HepG2 (cell line): ENCODE measurements around the gene KLF11. TPM values are rescaled to one million over a fixed set of nuclear protein-coding genes. Genes with fewer than 3 reads are reported as not detected.

Experiments used
- ATAC-seq: fragments of 200-7000 bp; cut with Tn5 transposase; 3 replicates; pipeline ENCODE4 v1.9.1; 2020; ENCODE audit warnings: mild to moderate bottlenecking, moderate library complexity
- Bru-seq: library from RNA; stranded (reverse); fragments of 400-500 nt; gene quantifications from one replicate; lab custom pipeline; 2021; lab: Mats Ljungman, UMichigan
- BruChase-seq, 2 experiments: library from RNA; stranded (reverse); fragments of 400-500 nt; gene quantifications; one replicate each; lab custom pipeline; 2021; lab: Mats Ljungman, UMichigan
- BruUV-seq: library from RNA; stranded (reverse); fragments of 400-500 nt; replicated peaks from 2 replicates; lab custom pipeline; 2021; lab: Mats Ljungman, UMichigan
- CTCF ChIA-PET: fragments of 300-600 bp; formaldehyde crosslinking; extraction: SDS; loops from one replicate; lab custom pipeline; 2021; ENCODE audit warnings: low total read pairs, inconsistent platforms, low intra/inter-chr PET ratio; lab: Yijun Ruan, JAX
- POLR2A ChIA-PET: fragments of 350-600 bp; sonication (Branson Sonifier 250); formaldehyde crosslinking; loops from one replicate; lab custom pipeline; 2020; ENCODE audit warnings: antibody characterized with exemption, inconsistent platforms; lab: Yijun Ruan, JAX
- DNase-seq: peaks from one replicate; pipeline ENCODE4 v3.0.0-alpha.2; 2015; ENCODE audit warnings: low spot score
- FAIRE-seq: peaks from 3 replicates; lab custom pipeline; 2011; peaks lifted over from hg19 to GRCh38; lab: Jason Lieb, UNC
- H2AFZ ChIP-seq: one replicate; pipeline ENCODE4 v1.6.1; 2011; ENCODE audit warnings: low read length, inconsistent platforms
- H3K27ac ChIP-seq: fragments of 300-600 bp; 3 replicates; pipeline ENCODE4 v1.8.0; 2011; ENCODE audit warnings: mixed run types, mild to moderate bottlenecking, mixed read lengths, low read length, inconsistent platforms; ENCODE audit not compliant: insufficient read depth; ENCODE audit errors: extremely low read length
- H3K27me3 ChIP-seq, 2 experiments: fragments of 200-600 bp in 1 of 2; 2 replicates in 1 of 2; 3 replicates in 1 of 2; pipeline versions ENCODE4 v1.6.0 to v1.8.0; 2011; ENCODE audit warnings: low read length in 2 of 2, mild to moderate bottlenecking in 2 of 2, moderate library complexity in 2 of 2, inconsistent platforms in 1 of 2; ENCODE audit not compliant: insufficient read depth in 2 of 2, control insufficient read depth in 1 of 2
- H3K36me3 ChIP-seq, 2 experiments: fragments of 200-600 bp in 1 of 2; replicated peaks in 1 of 2; 2 replicates in 1 of 2; 3 replicates in 1 of 2; pipeline versions ENCODE4 v1.5.1 to v1.8.0; 2011; ENCODE audit warnings: low read length in 2 of 2, inconsistent platforms in 1 of 2; ENCODE audit not compliant: insufficient read depth in 2 of 2, control insufficient read depth in 1 of 2
- H3K4me1 ChIP-seq: 2 replicates; pipeline ENCODE4 v1.5.1; 2012; ENCODE audit warnings: low read length, inconsistent platforms; ENCODE audit not compliant: insufficient read depth
- H3K4me2 ChIP-seq: 2 replicates; pipeline ENCODE4 v1.6.0; 2011; ENCODE audit warnings: low read depth, low read length, inconsistent platforms
- H3K4me3 ChIP-seq, 3 experiments: fragments of 200-600 bp in 1 of 3; sonication (generic), shearing (Covaris generic) in 1 of 3; replicated peaks in 1 of 3; 2 replicates each; pipeline ENCODE4 v1.5.1; 2011 to 2016; ENCODE audit warnings: low read length in 3 of 3, inconsistent platforms in 2 of 3, low read depth in 2 of 3, mild to moderate bottlenecking in 2 of 3, control low read depth in 1 of 3, mixed read lengths in 1 of 3; ENCODE audit not compliant: insufficient read depth in 1 of 3
- H3K79me2 ChIP-seq: one replicate; pipeline ENCODE4 v1.6.1; 2011; ENCODE audit warnings: low read length, inconsistent platforms; ENCODE audit not compliant: insufficient read depth
- H3K9ac ChIP-seq: 2 replicates; pipeline ENCODE4 v1.6.0; 2011; ENCODE audit warnings: mild to moderate bottlenecking, low read depth, low read length, inconsistent platforms; ENCODE audit not compliant: insufficient read depth
- H3K9me3 ChIP-seq: 2 replicates; pipeline ENCODE4 v1.5.1; 2012; ENCODE audit warnings: mild to moderate bottlenecking, low read length
- H4K20me1 ChIP-seq: 2 replicates; pipeline ENCODE4 v1.6.0; 2011; ENCODE audit warnings: inconsistent platforms, mild to moderate bottlenecking, low read length, moderate library complexity; ENCODE audit not compliant: insufficient read depth
- ARNT2 ChIP-seq: sonication (generic); formaldehyde crosslinking; IDR thresholded peaks from 2 replicates; pipeline ENCODE4 v1.8.0; 2022; ENCODE audit warnings: mild to moderate bottlenecking, low read depth, missing genetic modification reagents, moderate library complexity
- ELK4 ChIP-seq: sonication (generic); formaldehyde crosslinking; IDR thresholded peaks from 2 replicates; pipeline ENCODE4 v1.9.0; 2021; ENCODE audit warnings: missing genetic modification reagents, borderline replicate concordance
- EZH2 ChIP-seq: conservative IDR thresholded peaks from 2 replicates; pipeline ENCODE4 v1.6.1; 2012; ENCODE audit warnings: mild to moderate bottlenecking, low read depth, low read length, moderate library complexity
- HOXA3 ChIP-seq: sonication (generic); formaldehyde crosslinking; IDR thresholded peaks from 2 replicates; pipeline ENCODE4 v1.5.0; 2020; ENCODE audit warnings: missing genetic modification reagents
- IKZF4 ChIP-seq: sonication (generic); formaldehyde crosslinking; IDR thresholded peaks from 2 replicates; pipeline ENCODE4 v1.5.1; 2020; ENCODE audit warnings: borderline replicate concordance, mild to moderate bottlenecking, low read depth, missing genetic modification reagents; ENCODE audit errors: not compliant biosample characterization
- POGK ChIP-seq: sonication (generic); formaldehyde crosslinking; conservative IDR thresholded peaks from 2 replicates; pipeline ENCODE4 v1.8.0; 2022; ENCODE audit warnings: mild to moderate bottlenecking, moderate library complexity, missing genetic modification reagents
- PRDM4 ChIP-seq: sonication (generic); formaldehyde crosslinking; IDR thresholded peaks from 2 replicates; pipeline ENCODE4 v1.9.0; 2021; ENCODE audit warnings: missing genetic modification reagents, borderline replicate concordance
- ZBTB7A ChIP-seq: sonication (generic); formaldehyde crosslinking; IDR thresholded peaks from 2 replicates; pipeline ENCODE4 v1.8.0; 2022; ENCODE audit warnings: mild to moderate bottlenecking, missing genetic modification reagents
- ZNF263 ChIP-seq: sonication (generic); formaldehyde crosslinking; IDR thresholded peaks from 2 replicates; pipeline ENCODE4 v1.4.0; 2020; ENCODE audit warnings: missing genetic modification reagents
- ZNF382 ChIP-seq: sonication (generic); formaldehyde crosslinking; IDR thresholded peaks from 2 replicates; pipeline ENCODE4 v1.5.0; 2020; ENCODE audit warnings: missing genetic modification reagents, mild to moderate bottlenecking, borderline replicate concordance
- ZNF7 ChIP-seq: IDR thresholded peaks from 2 replicates; pipeline ENCODE4 v1.6.1; 2016; ENCODE audit warnings: missing biosample characterization, missing genetic modification reagents
- WGBS: methylation state at CpG from one replicate; pipeline ENCODE4 v1.1.6; 2017; ENCODE audit warnings: low lambda C conversion rate; 5-methylcytosine and 5-hydroxymethylcytosine counted together
- in situ Hi-C: cut with HindIII; loops from 2 replicates; pipeline ENCODE4 v1.10.0; 2017; ENCODE audit warnings: low pct_unique_long_range_greater_than_20kb; ENCODE audit not compliant: extremely low pct_ligation_motif_present
- intact Hi-C: fragments of 100-400 bp; cut with micrococcal nuclease; formaldehyde crosslinking; loops from one replicate; pipeline ENCODE4 v1.10.0; 2022; ENCODE audit not compliant: unreplicated experiment
- long read RNA-seq, 2 experiments: library from RNA in 1 of 2; library from polyadenylated mRNA in 1 of 2; stranded (forward) in 1 of 2; unstranded in 1 of 2; transcript quantifications; one replicate each; pipeline ENCODE4 v2.0.0, GENCODE V29; 2019 to 2022
- polyA minus RNA-seq, 3 experiments: library from RNA; depleted of rRNA, polyadenylated mRNA; stranded (reverse); fragments of >200 nt; gene quantifications; 2 replicates each; pipeline ENCODE4 v1.2.3, GENCODE V29; 2011; ENCODE audit warnings: low replicate concordance in 1 of 3
- polyA plus RNA-seq, 8 experiments: library from polyadenylated mRNA; depleted of rRNA in 3 of 8; stranded (reverse) in 7 of 8; unstranded in 1 of 8; fragments of >200 nt; fragmentation: Illumina TruSeq in 4 of 8; extraction: Trizol in 4 of 8; gene quantifications; 2 replicates each; pipeline versions ENCODE4 v1.2.1 to v1.2.3, GENCODE V29; 2011 to 2016; ENCODE audit warnings: low read depth in 4 of 8, missing spikeins in 1 of 8, mixed read lengths in 1 of 8; ENCODE audit not compliant: insufficient read depth in 1 of 8
- total RNA-seq, 5 experiments: library from RNA; depleted of rRNA; stranded (reverse); fragments of >200 nt; fragmentation: Illumina TruSeq; extraction: Trizol; gene quantifications; 2 replicates each; pipeline ENCODE4 v1.2.3, GENCODE V29; 2016; ENCODE audit warnings: low read depth in 1 of 5

The KLF11 gene
- total RNA-seq (2016; rRNA removed; fragmentation: Illumina TruSeq; extraction: Trizol), result 2.5 and 3.1 TPM in 2 replicates
- 0.53 and 0.71 TPM in 2 replicates for total RNA-seq (2016; cell fraction: cytosol; rRNA removed; fragmentation: Illumina TruSeq; extraction: Trizol; ENCODE audit: low read depth)
- total RNA-seq (2016; cell fraction: insoluble cytoplasmic fraction; rRNA removed; fragmentation: Illumina TruSeq; extraction: Trizol), result 2.6 and 2.9 TPM in 2 replicates
- 3.0 and 3.1 TPM in 2 replicates for total RNA-seq (2016; cell fraction: membrane; rRNA removed; fragmentation: Illumina TruSeq; extraction: Trizol)
- 2.7 and 3.1 TPM in 2 replicates for total RNA-seq (2016; cell fraction: nucleus; rRNA removed; fragmentation: Illumina TruSeq; extraction: Trizol)
- polyA plus RNA-seq (2011; rRNA removed), result 11.8 and 16.9 TPM in 2 replicates
- 5.0 and 9.2 TPM in 2 replicates for polyA plus RNA-seq (2011; cell fraction: cytosol; rRNA removed)
- polyA plus RNA-seq (2011; cell fraction: nucleus; rRNA removed), result 5.8 and 9.5 TPM in 2 replicates
- 8.7 and 11.2 TPM in 2 replicates for polyA plus RNA-seq (2012)
- 0.48 and 0.57 TPM in 2 replicates for polyA plus RNA-seq (2016; cell fraction: cytosol; fragmentation: Illumina TruSeq; extraction: Trizol; ENCODE audit: low read depth)
- polyA plus RNA-seq (2016; cell fraction: insoluble cytoplasmic fraction; fragmentation: Illumina TruSeq; extraction: Trizol; ENCODE audit: low read depth), result 2.9 and 3.2 TPM in 2 replicates
- 1.8 and 2.0 TPM in 2 replicates for polyA plus RNA-seq (2016; cell fraction: membrane; fragmentation: Illumina TruSeq; extraction: Trizol; ENCODE audit: low read depth)
- 4.8 and 5.6 TPM in 2 replicates for polyA plus RNA-seq (2016; cell fraction: nucleus; fragmentation: Illumina TruSeq; extraction: Trizol; ENCODE audit: insufficient read depth, low read depth)
- 22.9 and 78.5 TPM in 2 replicates for polyA minus RNA-seq (2011; rRNA and poly(A)+ RNA removed; ENCODE audit: low replicate concordance)
- polyA minus RNA-seq (2011; cell fraction: cytosol; rRNA and poly(A)+ RNA removed), result 5.3 and 10.4 TPM in 2 replicates
- 7.1 and 10.8 TPM in 2 replicates for polyA minus RNA-seq (2011; cell fraction: nucleus; rRNA and poly(A)+ RNA removed)
- Bru-seq, nascent RNA, result percentile 55 among the genes with signal in this experiment
- percentile 73 among the genes with signal in this experiment for BruChase-seq, experiment 1, labeled RNA remaining after a 6-hour chase
- BruChase-seq, experiment 2, labeled RNA remaining after a 2-hour chase, result percentile 77 among the genes with signal in this experiment
- long read RNA-seq, experiment 1, partial matches to known transcripts, result 0 of 1 reads
- long read RNA-seq, experiment 1, other reads (novel, unspliced or antisense), result 1 of 1 reads
- long read RNA-seq, experiment 2, full-length matches to known transcripts, result 4 of 12 reads
- long read RNA-seq, experiment 2, partial matches to known transcripts, result 0 of 12 reads
- long read RNA-seq, experiment 2, other reads (novel, unspliced or antisense), result 8 of 12 reads

GRCh38 chr2:10043256-10043905 is at the start of gene KLF11:
Gene KLF11 (plus strand): TSS chr2:10043550. CDS start chr2:10043717, 167 bp downstream.
- in situ Hi-C loops (no loop called here), intact Hi-C loops (no loop called here)
- Histone ChIP-seq H3K4me1 (peaks cover 52% of the 10 kb centered on the region), H3K36me3 (peaks cover 3 to 10% of the 10 kb centered on the region in 2 experiments; a peak in 3 of 5 replicates), H3K9ac (peak within 1 kb of the TSS; percentile 68), H3K27ac (peak within 1 kb of the TSS; percentile 68), H4K20me1 (peaks cover 7% of the 10 kb centered on the region; the same call in 1 of the 2 replicates), H2AFZ (no peak within 1 kb of the TSS), H3K79me2 (no peaks in the 10 kb centered on the region), H3K4me2 (peak within 1 kb of the TSS; percentile 63), H3K4me3 (peak within 1 kb of the TSS in 2 of 3 experiments; percentile 48 to 63; a peak in 4 of 6 replicates), H3K9me3 (no peaks in the 10 kb centered on the region), H3K27me3 (peaks cover 5 to 34% of the 10 kb centered on the region in 2 experiments; a peak in 4 of 5 replicates)
- ATAC-seq (peak; percentile 41), DNase-seq (peak; percentile 73), FAIRE-seq (no peak)
- BruUV-seq, result no TSS peak
- 4% methylated on average over 34 of the region's 104 CpGs for WGBS
- CTCF ChIA-PET, result no interaction called here
- POLR2A ChIA-PET, result interaction anchor here (0.6 to 2.2 kb wide), 13 partner anchors 9 to 413 kb away, joined by 3 to 18 read pairs (median 3); partner anchors contain the start of genes HPCAL1, TAF1B and YWHAQ
- TF ChIP-seq ZNF382 (CRISPR knock-in tag) (no peak), EZH2 (no peak), HOXA3 (CRISPR knock-in tag) (peak; percentile 84), POGK (peak; percentile 94), ARNT2 (peak; percentile 95), ZNF263 (CRISPR knock-in tag) (peak; percentile 77; the same call in 1 of the 2 replicates), IKZF4 (peak; percentile 99), ELK4 (CRISPR knock-in tag) (peak; percentile 88; the same call in 1 of the 2 replicates), PRDM4 (CRISPR knock-in tag) (0 out of 2 replicates have a peak, but pooled peaks have one; percentile 81), ZNF7 (peak; percentile 46; the same call in 1 of the 2 replicates), ZBTB7A (CRISPR knock-in tag) (peak; percentile 6)
